ENCODE results near the gene WTAP.
"Not testable (repeated sequence)": the region's sequence is repeated elsewhere in the genome, so short reads cannot be mapped to it uniquely, and the experiment has no call there.

The WTAP gene

DNA sequence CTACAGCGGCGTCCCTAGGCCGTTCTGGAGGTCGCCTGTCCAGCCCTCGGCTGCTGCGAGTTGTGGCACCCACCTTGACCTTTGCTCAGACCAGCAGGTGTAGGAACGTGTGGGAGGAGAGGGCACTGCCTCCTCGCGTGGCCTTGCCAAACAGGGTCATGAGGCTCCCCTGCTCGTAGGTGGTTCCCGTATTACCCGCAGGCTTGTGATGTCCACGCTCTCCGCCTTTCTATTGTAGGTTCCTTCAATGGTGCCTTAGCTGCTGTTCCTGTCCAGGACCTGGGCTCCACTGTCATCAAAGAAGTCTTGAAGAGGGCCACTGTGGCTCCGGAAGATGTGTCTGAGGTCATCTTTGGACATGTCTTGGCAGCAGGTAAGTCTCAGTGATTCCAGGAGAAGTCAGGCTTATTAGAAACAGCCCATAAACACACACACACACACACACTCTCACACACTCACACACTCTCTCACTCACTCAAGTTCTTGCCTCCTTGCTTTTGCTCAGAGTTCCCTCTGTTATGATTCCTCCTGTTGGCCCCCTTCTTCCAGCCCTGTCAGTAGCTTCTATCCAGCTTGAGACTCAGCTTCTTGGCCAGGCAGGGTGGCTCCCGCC is 35.5 kb downstream of the WTAP start:
- peak; percentile 6 for DNase-seq

DNA sequence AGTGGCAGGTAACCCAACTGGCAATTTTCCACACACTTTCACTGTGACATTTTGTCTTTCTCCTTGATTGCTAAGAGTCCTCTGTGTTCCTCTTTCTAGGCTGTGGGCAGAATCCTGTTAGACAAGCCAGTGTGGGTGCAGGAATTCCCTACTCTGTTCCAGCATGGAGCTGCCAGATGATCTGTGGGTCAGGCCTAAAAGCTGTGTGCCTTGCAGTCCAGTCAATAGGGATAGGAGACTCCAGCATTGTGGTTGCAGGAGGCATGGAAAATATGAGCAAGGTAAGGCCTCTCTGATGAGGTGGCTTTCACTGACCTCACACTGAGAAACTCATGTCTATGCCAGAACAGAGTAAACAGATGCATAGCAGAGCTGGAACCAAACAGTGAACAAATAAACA is 39.6 kb downstream of the WTAP start:
- no peak for DNase-seq

DNA sequence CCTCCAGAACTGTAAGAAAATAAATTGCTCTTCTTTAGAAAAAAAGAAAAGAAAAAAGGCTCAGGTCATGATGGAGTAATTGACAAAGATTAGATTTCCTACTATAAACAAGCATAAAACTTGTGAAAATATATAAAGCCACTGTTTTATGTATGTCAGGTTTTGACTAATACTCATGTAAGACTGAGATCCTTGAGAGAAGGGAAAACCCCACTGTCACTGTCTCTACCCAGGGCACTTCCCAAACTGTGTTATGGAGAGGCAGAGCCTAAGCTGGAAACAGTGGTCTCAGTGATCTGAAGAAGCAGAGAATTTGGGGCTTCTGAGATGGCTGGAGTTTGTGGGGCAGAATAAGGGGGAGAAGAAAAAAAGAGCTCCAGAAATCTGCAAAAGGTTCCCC is 42.2 kb downstream of the WTAP start:
- DNase-seq = no peak

DNA sequence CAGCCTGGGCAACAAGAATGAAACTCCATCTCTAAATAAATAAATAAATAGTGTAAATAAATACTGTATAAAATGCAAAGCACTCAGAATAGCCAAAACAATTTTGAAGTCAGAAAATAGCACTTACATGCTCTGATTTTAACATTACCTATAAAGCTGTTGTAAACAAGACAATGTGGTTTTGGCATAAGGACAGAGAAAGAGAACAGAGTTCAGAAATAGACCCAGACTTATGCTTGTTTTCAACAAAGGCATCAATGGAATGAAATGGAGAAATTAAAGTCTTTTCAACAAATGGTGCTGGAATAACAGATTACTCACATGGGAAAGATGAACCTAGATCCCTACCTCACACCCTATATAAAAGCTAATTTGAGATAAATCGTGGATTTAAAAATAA is 44.9 kb downstream of the WTAP start:
- no peak for DNase-seq

DNA sequence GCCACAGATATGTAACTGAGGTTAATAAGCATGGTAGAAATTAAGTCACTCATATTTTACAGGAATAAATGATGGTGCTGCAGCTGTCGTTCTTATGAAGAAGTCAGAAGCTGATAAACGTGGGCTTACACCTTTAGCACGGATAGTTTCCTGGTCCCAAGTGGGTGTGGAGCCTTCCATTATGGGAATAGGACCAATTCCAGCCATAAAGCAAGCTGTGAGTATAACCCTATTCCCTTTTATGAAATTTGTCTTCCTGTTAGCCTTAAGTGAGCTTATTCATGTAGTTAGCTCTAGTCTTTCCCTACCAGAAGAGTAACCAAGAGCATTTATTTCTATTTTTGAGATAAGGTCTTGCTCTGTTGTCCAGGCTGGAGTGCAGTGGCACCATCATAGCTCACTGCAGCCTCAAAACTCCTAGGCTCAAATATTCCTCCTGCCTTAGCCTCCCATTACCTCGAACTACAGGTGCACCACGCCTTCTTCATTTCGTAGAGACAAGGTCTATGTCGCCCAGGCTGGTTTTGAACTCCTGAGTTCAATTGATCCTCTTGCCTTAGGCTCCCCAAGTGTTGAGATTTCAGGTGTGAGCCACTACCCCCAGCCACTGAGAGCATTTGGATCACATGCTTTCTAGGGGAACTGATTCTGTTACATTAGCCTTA is 50.1 kb downstream of the WTAP start:
- no peak for DNase-seq

DNA sequence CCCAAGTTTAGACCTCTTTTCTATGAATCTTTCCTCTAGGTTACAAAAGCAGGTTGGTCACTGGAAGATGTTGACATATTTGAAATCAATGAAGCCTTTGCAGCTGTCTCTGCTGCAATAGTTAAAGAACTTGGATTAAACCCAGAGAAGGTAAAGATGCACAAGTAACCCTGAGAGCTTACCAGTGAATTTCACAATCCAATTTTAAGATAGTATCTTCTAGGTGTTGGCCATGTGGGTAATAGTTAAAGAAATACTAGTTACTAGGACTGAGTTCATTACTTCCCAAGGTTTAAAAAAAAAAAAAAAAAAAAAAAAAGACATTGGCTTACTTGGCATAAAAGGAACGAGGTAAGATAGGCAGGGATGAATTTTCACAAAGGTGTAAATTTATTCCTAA is 50.8 kb downstream of the WTAP start:
- no peak for DNase-seq

DNA sequence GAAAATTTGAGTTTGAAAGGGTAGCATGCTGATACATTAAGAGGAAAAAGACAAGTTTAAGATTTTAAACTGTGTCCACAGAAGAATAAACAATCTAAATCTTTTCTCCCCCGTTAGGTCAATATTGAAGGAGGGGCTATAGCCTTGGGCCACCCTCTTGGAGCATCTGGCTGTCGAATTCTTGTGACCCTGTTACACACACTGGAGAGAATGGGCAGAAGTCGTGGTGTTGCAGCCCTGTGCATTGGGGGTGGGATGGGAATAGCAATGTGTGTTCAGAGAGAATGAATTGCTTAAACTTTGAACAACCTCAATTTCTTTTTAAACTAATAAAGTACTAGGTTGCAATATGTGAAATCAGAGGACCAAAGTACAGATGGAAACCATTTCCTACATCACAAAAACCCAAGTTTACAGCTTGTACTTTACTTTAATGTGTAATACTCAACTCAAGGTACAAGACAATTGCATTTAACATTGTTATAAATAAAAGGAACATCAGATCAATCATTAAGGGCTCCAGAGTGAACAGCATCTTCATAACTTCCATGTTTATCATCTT is 51.3 kb downstream of the WTAP start:
- DNase-seq = no peak

DNA sequence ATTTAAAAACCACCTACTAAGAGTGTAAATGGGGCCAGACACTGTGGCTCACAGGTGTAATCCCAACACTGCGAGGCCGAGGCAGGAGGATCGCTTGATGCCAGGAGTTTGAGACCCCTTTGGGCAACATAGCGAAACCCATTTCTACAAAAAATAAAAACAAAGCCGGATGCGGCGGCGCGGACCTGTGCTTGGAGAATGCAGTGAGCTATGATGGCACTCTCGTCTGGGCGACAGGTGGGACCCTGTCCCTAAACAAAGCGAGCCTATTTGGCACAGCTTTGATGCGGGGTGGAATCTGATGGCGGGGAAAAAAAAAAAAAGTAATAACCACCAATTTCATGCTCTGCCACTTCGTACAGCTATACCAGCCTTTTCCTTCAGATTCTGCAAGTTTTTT is 61.0 kb downstream of the WTAP start:
- no peak for DNase-seq

DNA sequence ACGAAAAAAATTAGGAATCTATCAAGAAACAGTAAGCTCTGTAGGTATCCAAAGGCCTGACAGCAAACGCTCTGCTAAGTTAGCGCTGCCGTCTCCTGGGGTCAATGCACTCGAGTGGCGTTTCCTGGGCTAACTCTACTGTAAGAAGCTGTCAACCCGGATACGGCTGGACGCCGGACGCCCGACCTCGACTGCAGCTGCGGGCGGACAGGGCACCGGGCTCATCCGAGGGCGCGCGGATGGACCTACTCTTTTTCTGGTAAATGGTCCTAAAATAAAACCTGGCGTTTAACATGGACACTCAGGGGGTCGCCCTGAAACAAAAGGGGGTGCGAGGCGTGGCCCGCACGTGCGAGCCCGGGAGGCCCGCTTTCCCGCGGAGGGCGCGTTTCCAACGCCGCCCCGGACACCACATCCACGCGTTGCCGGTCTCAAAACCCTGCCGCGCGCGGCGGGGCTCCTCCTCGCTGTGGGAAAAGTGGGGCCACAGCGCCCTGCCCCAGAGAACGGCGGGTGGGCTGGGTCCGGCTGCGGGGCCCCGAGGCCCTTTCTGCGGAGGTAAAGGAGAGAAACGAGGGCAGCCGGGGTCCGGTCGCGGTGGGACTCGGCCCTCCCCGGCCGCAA is 61.6 kb downstream of the WTAP start:
- peak; percentile 23 for DNase-seq

DNA sequence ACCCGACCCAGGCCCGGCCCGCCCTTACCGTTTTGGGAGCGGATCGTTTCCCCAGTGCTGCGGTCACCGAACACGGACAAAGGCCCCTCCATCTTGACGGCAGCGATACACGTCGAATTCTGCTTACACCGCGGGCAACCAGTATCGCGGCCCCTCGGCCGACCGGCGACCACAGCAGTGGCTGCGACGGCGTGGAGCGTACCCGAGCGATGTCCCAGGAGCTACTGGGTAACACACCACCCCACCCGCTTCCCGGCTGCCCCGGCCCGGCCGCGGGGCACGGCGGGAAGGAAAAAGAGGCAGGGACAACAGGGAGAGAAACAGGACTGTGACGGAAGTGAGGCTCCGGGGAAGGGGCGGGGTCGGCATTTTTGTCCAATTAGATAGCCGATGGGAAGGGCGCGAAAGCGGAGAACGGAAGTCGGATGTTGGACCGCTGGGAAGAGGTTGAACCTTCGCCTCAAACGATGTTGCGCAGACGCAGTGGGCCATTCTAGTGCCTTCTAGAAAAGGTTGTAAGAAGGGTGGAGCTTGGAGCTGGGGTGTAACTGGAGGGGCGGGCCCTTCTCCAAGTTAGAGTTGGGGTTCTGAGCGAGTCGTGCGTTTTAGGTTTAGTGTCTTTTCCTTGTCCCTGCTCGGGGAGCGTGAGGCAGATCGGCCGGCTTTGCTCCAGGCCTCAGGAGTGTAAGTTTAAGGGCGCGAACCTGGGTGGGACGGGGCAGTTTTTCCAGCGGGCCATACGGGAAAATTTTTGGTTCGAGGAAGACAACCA is 62.3 kb downstream of the WTAP start, which contains the start of gene TCP1:
TCP1 (minus strand) TSS at position 226 of the 772 bp plus-strand sequence; CDS start at position 92, 134 bp downstream.
- peak; percentile 100 for DNase-seq

DNA sequence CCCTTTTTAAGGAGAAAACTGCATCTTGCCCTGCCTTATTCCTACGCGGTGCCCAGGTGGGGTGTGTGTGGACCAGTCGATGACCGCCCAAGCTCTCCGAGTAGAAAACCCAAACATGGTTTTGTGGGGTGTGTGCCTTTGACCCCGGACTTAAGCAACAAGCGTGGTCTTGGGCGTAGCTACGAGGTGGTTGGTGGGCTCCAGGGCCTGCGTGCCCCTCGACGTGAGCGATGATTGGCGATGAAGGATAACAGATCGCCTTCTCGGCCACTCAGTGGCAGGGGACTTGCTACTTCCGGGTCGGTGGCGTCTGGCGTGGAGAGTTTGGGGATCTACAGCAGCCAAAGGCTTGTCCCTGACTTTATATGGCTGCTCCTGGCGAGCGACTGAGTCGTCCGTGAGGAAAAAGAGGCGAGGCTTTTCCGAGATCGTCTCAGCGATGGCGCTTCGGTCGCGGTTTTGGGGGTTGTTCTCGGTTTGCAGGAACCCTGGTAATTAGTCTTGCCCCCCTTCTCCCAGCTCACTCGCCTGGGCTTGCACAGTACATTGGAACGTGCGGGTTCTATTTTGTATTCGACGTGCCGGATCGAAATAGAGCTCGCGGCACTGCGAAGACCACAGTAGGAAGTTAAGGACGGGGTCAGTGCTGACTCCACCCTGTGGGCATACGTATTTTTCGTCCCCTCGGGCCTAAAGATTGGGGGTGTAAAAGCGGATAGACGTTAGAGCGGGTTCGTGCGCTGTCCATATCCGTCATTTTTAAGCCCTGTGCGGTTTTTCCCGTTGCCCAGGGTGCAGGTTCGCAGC is 63.0 kb downstream of the WTAP start, which contains the start of gene MRPL18:
MRPL18 (plus strand) TSS at position 319 of the 807 bp plus-strand sequence; CDS start at position 440, 121 bp downstream.
- peak; percentile 92 for DNase-seq

DNA sequence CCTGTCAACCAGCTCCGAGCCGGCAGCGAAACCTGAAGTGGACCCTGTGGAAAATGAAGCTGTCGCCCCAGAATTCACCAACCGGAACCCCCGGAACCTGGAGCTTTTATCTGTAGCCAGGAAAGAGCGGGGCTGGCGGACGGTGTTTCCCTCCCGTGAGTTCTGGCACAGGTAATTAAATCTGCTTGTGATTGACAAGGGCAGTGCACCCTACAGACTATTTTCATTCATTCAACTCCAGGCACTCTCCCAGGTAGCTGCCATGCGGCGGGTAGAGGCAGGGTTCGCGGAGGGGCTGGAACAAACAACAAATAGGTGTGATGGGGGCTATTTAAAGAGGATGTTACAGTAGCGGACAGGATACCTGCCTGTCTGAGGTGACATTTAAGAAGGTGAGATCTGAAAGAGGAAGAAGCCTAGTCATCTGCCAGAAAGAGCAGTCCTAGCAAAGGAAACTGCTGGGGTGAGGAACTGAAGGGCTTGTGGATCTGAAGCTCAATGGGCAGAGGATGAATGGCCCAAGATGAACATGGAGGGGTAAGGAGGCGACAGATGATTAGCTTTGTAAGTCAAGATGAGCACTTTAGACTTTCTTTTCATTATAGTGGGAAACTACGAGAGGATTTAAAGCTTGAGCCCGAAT is 63.8 kb downstream of the WTAP start:
- no peak for DNase-seq

DNA sequence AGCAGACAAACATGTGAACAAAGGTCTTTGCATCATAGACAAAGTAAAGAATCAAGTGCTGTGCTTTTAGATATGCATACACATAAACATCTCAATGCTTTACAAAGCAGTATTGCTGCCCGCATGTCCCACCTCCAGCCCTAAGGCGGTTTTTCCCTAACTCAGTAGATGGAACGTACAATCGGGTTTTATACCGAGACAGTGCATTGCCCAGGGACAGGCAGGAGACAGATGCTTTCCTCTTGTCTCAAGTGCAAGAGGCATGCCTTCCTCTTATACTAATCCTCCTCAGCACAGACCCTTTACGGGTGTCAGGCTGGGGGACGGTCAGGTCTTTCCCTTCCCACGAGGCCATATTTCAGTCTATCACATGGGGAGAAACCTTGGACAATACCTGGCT is 67.7 kb downstream of the WTAP start:
- DNase-seq = not testable (repeated sequence)

DNA sequence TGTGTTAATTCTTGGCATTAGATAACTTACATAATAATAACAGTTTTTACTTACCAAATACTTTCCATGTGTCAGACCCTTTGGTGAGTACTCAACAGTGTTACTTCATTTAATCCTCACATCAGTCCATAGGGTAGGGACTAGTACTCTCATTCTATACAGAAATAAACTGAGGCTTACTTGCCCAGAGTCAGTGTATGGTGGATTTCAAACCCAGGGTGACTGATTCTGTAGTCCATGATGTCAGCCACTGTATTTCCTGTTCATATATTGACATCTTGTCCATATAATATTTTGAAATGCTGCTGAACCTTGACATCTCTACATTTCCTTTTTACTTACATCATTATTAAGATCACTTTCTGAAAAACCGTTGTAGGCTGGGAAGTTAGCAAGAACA is 70.2 kb downstream of the WTAP start:
- no peak for DNase-seq

DNA sequence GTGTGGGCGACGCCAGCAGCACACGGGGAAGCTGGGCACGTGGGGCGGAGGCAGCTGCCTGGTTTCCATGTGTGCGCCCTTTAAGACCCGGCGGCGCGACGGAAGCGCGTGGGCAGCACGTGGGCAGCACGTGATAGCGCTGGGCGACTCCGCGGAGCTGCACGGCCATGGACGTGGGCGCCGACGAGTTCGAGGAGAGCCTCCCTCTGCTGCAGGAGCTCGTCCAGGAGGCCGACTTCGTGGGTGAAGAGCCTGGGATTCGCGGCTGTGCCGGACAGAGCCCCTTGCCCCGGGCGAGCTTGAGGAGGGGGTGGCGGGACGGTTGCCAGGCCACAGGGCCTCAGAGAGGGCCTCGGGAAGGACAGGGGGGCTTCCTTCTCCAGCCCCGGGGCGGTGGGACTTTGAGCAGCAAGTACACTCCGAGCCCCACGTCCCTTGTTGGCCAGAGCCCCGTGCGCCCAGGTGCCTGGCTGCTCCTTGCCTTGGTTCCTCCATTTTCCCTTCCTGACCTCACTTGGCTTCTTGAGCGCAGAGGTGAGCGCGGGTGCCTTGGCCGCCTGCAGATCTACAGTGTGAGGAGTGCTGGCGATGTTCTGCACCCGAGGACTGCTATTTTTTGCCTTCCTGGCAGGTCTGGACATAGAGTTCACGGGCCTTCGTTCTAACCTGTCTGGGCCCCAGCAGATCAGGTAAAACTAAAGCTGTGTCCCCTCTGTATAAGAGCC is 73.0 kb downstream of the WTAP start, which contains the start of gene PNLDC1:
PNLDC1 (plus strand) TSS at position 136 of the 725 bp plus-strand sequence; CDS start at position 168, 32 bp downstream.
- DNase-seq = no peak

DNA sequence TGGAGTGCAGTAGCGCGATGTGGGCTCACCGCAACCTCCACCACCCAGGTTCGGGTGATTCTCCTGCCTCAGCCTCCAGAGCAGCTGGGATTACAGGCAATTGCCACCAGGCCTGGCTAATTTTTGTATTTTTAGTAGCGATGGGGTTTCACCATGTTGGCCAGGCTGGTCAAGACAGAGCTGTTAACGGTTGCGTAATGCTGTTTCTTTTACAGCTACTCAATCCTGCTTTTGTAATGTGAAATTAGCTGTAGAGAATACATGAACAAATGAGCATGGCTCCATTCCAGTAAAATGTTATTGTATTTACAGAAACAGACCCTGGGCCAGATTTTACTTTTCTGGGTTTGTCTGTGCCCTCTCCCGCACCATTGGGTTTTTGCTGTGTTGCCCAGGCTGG is 74.6 kb downstream of the WTAP start:
- no peak for DNase-seq

DNA sequence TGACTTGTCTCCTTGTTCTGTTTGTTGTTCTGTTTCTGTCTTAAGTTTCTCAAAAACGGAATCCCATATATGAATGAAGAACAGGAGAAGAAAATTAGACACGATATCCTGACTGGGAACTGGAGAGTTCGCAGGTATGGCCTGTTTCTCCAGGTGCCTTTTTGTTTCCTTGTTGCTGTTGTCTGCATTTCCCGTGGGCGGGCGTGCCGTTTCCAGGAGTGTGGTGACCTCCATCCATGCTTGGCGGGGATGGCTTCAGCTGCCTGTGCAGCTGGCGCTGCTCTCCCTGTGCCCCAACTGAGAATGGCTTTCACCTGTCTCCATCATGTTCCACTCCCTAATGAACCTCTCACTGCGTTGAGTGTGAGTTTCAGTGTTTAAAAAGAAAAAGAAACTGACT is 77.2 kb downstream of the WTAP start:
- no peak for DNase-seq

DNA sequence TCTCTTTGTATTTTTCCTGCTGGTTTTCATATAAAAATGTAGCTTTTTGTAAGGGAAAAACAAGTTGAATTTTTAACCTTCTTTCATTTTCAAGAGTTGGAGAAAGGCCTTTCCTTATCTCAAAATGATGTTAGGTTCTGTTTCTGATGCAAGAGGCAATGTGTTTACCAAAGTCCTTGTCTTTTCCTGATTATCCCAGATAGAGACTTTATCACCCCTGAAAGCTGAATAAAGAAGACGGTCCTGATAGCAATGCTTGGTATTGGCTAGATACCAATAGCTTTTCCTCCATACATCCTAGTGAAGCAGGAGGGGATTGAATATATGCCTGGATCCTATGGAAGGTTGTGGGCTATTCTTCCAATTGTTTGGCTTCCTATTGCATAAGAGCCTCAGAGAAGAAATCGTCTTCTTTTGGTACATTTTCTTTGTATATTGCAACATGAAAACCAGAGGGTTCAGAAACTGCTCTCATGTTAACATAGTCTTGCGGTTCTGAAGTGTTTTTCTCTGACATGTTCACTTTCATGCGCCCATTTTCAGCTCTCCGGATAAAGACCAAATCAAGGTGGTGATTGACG is 78.2 kb downstream of the WTAP start:
- no peak for DNase-seq

Measured in stimulated activated naive CD4-positive, alpha-beta T cell treated with Interleukin-2 at 50 U/mL for 16 hours (primary cell).